Activated CD4-positive, CD25-positive, alpha-beta regulatory T cell treated with anti-CD3 and anti-CD28 coated beads, Interleukin-2, amount 50 U/mL, for 16 hours (primary cell): ENCODE data around the gene SIPA1L3.
"Not testable (repeated sequence)": the region's sequence is repeated elsewhere in the genome, so short reads cannot be mapped to it uniquely, and the experiment has no call there.

Source experiments
- DNase-seq: peaks from one replicate; pipeline ENCODE4 v3.0.0-alpha.2; 2020; ENCODE audit warnings: low read depth, low spot score

Gene SIPA1L3

DNA sequence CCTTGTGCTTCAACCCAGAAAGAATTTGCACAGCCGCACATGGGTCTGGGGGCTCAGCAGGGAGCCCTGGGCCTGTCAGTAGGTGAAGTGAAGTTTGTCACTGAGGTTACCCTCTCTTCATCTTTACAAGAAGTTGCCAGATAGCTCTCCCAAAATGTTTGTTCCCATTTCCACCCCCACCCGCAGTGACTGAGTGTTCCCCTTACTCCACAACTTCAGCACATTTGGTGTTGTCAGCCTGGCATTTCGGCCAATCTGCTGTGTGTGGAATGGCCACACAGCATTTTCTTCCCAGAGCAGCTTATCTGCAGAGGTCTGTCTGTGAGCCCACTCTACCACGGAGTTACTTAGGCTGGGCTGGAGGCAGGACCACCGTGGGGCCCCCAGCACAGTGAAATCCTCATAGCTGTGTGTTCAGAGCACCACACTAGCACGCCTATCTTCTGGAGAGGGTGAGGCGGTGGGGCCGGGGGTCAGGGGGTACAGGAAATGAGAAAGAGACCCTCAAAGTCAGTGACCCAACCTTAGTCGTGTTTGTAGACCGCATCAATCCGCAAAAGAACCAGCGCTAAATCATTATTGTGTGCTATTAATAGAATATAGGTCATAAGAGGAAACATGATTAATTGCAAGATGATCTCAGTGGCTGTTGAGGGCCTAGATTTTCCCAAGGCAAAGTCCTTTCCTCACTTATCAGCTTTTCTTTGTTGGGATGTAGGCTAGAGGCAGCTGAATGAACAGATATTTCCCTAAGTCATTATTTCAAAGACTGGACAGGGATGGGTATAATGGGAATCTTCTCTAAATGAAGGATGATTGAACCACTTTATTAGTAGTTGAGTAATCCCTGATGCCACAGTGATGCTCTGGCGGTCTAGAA, 116.0 kb downstream of the SIPA1L3 start:
- no peak for DNase-seq

DNA sequence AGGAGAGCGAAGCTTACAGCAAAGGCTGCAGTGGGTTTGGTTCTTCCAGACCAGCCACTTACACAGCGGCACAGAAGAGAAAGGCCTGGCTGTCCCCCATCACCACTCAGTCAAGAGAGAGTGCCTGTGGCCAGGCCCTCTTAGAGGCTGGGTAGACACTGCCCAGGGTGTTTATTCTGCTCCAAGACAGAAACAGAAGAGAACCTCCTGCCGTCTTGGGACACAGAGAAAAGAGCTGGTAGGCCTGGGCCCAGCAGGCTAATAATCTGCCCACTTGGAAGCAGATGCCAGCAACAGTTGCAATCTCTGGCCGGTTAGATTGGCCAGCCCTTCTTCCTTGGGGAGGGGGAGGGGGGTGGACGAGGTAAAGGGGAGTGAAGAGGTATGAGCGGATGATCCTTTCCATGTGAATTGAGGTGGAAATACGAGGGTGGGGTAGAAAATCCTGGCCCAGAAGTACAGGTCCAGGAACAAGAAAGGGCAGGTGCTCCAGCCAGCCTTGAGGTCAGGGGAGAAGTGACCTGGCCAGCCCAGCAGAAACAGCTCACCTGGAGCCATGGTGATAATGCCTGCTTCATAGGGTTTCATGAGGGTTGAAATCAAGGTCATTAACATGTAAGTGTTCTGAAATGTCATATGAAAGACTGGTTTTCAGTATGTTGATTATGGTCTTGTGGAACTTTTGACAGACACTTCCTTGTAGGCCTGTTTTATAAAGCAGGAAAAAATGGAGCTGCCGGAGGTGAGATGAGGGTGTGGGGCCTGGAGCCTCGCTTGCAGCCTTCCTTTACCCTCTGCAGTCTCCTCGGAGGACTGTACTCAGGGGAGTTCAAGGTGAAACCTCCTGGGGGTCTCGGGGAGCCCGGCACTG, 116.9 kb downstream of the SIPA1L3 start:
- DNase-seq = no peak

DNA sequence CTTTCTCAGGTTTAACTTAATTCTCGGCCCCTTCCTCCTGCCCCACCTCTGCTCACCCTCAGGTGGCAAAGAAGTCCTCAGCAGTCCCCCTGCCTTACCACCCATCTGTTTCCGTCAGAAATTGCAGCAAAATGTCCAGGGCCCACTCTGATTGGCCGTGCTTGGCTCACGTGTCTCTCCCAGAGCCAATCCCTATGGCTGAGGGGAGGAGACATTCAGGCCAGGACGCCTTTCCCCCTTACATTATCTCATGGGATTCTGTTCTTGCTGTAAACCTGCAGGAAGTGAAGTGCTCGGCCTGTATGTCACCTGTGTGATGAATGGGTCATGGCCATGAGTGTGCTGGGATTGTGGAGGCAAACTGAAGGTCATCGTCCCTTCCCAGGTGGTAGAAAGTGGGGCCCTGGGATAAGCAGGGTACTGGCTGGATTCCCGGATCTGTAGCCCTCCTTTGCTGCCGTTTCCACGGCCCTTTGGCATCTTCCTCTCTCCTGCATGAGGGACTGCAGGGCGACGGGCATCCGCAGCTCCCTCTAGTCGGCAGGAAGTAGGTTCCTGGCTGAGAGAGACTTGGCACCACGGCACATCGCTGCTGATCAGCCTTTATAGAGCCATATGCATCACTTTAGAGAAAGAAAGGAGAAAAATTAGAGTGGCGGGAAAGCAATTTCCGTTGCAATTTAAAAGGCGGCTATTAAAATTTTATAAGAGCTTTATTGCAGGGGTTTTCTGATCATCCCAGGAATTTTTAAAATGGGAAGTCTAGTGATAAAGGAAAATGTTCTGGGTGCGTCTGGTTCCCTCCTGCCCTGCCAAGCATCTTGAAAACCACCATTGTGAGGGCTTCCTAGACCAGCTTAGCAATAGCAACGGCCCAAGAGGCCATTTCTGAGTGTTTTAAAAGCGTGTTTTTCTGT, 118.2 kb downstream of the SIPA1L3 start:
- DNase-seq = no peak

DNA sequence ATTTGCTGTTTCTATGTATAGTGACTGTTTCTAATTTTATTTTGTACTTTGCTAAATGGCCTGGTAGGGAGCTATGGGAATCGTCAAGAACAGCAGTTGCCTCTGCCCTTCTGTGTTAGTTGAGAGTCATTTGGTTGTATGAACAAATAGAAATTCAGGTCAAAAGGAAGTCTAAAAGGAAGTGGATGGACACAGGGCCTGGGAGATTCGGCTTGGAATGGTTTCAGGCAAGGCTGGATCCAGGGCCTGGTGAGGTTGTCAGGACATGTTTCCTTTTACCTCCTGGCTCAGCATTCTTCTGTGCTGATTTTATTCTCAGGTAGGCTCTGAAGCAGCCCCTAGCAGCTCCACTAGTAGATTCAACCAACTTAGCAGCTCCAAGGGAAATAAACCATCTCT, 118.9 kb downstream of the SIPA1L3 start:
- DNase-seq = no peak

DNA sequence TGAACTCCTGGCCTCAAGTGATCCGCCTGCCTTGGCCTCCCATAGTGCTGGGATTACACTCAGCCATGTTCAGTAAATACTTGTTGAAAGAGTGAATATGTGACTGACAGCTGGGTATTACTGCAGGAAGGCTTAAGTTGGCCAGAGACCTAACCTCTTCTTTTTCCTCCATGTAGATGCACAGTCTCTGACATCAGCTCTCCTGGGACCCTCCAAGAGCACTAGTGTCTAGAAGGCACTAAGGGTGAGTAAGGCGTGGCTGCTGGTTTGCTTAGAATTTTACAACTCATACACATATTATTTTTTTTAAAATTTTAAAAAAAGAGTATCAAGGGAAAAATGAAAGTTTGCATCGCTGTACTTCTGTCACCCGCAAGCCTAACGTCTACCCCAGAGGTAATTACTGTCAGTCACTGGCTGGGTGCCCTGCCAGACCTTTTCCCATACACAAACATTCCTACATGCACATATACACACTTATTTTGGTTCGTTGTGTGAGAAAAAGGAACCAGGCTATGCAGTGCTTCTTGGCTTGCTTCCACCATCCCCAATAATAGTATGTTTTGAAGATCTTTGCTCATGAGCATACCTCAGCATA, 122.0 kb downstream of the SIPA1L3 start:
- DNase-seq = no peak

DNA sequence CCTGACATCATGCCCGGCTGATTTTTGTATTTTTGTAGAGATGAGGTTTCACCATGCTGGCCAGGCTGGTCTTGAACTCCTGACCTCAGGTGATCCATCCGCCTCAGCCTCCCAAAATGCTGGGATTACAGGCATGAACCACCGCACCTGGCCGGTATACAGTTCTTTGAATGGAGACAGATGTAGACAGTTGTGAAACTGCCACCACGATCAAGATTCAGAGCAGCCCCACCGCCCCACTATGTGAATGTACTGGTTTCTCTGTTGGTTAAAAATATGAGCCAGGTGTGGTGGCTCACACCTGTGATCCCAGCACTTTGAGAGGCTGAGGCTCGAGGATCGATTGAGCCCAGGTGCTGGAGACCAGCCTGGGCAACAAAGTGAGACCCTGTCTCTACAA, 123.0 kb downstream of the SIPA1L3 start:
- DNase-seq = not testable (repeated sequence)

DNA sequence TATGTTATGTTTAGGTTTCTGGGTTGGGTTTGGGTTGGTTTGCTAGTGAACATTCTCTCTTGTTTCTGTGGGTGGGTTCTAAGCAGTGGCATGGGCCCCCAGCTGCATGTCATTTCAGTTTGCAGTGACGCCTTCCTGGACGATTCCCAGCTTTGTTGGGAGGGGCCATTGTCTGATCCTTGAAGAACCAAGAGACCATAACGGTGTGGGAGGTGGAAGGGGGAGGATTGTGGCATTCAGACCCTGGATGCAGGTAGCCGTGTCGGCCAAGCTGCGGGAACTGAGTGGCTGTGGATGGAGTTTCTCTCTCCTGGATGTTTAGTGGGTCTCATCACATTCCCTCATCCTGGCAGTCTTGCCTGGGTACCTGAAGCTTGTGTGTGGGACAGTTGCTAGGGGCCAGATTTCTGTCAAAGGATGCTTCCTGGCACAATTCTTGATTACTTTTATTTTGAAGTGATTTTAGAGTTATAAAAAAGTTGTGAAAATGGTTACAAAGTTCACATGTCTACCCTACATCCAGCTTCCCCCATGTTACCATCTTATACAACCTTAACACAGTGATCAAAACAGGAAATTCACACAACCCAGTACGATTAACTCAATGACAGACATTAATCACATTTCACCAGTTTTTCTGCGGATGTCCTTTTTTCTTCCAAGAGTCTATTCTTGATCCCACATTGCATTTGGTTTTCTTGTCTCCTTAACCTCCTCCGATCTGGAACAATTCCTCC, 123.8 kb downstream of the SIPA1L3 start:
- no peak for DNase-seq

DNA sequence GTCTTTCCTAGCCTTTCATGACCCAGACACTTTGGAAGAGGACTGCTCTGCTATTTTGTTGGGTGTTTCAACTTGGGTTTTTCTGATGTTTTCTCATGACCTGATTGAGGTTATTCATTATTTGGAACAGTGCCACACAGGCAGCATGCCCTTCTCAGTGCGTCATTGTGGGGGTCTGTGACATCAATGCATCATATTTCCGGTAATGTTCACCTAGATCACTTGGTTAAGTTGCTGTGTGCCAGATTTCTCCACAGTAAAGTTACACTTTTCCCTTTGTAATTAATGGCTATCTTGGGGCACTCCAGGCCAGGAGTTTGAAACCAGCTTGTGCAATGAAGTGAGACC, 124.4 kb downstream of the SIPA1L3 start:
- DNase-seq = no peak

DNA sequence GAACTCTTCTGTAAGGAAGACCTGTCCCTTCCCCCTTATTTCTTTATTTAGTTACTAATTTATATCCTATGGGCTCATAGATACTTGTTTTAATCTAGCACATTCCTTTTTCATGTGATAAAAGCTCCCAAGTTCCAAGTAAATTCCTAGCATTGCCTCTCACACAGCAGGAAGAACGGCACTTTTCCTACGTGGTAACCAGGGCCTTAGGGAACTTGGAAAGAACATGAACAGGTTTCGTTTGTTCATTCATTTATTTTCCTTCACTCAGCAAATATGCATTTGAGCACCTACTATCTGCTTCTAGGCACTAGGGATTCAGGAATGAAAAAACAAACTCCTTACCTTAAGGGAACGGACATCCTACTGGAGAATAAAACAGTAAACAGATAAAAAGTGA, 125.1 kb downstream of the SIPA1L3 start:
- no peak for DNase-seq

DNA sequence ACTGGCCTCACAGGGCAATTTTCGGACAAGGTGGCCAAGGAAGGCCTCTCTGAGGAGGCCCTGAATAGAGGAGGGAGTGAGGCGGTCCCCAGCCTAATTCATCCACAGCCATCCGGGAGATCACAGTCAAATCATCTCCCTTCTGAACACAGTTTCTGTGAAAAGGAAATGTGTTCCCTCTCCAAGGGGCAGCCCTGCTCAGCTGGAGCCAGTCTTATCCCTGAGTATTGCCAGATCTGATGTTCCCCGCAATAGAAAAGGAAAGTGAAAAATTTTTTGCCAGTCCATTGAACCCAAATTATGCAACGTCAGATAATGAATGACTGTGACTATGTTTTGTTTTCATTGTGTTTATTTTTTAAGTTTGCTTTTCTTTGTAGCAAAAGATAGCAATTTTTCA, 125.9 kb downstream of the SIPA1L3 start:
- no peak for DNase-seq

DNA sequence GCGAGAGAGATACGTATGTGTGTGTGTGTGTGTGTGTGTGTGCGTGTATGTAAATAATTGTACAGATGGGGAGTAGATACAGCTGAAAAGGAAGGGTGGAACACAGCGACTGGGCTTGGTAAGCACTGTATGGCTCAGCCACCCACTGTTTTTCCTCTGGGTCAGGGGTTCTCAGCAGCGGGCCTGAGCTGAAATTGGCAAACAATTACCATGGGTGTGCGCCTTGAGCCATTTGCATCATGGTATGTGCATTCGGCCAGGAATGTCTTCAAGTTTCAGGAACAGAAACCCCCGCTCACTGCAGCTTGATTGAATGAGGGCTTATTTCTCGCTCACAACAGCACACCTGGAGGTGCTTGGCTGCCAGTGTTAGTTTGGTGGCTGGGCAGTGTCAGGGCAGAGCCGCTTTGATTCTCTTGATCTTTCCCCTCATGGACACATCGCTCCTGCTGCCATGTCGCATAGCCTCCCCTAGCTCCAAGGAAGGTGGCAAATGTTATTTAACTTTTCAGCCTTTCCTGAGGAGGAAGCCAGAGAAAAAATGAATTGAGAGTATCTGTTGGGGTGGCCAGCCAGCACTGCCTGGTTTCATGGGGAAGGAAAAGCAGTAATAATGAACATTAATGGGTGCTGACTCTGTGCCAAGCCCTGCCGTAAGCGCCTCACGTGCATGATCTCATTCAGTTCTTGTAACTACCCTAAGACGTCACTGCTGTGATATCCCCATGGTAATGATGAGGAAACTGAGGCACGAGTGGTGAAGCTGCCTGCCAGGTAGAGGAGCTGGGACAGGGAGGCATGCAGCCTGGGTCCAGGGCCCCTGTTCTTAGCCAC, 126.9 kb downstream of the SIPA1L3 start:
- no peak for DNase-seq

DNA sequence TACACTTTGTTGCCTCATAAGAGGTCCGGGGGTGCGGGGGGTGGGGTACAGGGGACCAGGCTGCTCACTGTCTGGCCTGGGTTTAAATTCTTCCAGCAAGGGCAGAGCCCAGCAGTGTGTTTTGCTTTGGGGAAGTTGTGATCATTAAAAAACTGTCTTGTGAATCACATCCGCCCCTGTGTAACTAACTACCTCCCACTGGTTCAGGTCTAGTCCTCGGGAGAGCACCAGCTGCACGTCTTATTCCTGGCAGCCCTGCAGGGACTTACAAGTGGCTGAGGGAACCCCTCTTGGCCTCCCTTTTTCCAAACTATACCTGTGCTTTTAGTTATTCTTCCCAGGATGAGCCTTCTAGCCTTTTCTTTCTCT, 127.5 kb downstream of the SIPA1L3 start:
- no peak for DNase-seq

DNA sequence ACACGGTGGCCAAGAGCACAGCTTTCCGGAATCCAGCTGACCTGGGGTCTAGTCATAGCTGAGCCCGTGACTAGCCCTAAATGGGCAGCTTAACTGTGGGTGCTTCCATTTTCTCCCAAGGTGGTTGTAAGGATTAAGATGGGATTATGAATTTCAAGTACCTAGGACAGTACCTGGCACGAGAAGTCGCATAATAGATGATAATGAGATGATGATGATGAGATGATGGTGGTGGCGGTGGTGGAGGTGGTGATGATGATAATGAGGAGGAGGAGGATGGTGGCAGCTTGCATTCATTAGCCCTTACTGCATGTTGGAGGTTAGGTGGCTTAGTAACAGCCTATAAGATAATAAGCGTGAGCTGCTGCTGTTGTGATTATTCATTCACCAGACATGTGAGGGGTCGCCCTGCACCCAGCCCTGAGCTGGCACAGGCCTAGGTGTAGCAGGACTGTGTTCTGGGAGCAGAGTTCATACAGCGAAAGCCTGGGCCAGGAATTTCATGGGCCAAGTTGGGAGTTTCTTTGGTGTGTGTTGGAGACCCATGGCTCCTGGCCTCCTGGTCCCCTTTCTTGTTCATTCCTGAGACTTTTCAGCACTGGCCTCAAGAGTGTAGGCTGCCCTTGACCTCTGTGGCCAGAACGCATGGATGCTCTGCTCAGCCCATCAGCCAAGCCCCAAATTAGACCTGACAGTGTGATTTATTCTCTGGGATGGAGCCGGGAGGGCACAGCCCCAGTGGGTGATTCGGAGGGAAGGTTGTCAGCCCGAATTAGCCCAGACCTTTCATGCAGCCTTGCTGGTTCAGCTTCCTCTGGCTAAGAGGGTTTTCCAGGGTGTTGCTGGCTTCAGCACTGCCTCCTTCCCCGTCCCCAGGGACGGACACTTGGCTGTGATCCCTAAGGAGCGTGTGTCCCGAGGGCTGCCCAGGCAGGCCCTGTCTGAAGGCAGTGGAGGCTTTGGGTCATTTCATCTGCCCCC, 128.8 kb downstream of the SIPA1L3 start:
- no peak for DNase-seq

DNA sequence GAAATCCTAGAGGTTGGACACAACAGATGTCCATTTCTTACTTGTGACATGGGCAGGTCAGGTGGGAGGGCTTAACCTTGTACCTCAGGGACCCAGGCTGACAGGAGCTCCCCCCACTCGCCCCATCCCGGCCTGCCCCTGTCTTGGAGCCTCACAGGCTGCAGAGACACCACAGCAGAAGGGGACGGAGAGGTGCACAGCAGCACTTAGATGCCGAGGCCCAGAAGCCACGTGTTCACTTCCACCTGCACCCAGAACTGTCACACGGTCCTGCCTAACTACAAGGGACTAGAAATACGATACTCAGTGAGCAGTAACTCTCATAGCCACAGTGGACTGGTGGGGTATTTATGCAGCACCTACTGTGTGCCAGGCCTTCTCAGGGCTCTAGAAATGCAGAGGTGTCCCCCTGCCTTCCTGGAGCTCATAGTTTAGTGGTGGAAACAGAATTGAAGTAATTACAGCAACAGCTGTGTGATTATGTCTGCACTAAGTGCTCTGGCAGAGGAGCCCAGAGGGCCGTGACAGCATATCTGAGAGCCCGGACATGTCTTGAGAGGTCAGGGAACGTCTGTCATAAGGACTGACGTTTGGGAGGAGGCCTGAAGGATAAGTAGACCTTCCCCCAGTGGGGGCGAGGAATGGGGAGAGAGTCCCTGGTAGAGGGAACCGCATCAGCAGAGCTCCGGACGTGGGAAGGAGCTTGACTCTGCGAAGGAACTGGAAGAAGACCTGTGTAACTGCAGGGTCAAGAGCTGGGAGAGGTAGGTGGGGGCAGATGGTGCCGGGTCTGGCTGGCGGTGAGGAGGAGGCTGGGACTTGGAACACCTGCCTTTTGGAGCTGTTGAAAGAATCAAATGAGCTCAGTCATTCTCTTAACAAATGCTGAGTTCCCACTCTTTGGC, 130.0 kb downstream of the SIPA1L3 start:
- DNase-seq = no peak

DNA sequence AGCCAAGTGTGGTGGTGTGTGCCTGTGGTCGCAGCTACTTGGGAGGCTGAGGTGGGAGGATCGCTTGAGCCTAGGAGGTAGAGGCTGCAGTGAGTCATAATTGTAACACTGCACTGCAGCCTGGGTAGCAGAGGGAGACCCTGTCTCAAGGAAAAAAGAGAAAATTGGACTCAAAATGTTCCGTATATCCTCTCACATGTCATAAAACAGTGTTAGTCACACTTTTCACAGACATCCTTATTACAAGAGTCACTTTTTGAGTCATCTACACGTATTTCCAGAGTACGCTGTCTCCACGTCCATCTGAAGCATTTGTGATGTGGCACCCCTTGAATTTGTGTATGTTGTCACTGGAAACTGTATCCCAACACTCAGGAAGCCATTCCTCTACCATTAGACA, 133.0 kb downstream of the SIPA1L3 start:
- DNase-seq = no peak

DNA sequence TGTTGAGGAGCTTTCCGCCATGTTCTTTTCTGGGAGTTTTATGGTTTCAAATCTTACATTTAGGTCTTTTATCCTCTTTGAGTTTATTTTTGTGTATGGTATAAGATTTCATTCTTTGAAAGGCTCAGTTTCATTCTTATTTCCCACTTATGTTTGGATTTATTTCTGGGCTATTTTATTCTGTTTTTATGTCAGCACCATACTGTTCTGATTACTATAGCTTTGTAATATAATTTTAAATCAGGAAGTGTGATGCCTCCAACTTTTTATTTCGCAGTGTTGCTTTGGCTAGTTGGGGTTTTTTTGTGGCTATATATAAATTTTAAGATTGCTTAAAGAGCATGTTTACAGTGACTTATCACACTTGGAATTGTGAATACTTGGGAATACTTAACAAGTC, 135.1 kb downstream of the SIPA1L3 start:
- DNase-seq = no peak

DNA sequence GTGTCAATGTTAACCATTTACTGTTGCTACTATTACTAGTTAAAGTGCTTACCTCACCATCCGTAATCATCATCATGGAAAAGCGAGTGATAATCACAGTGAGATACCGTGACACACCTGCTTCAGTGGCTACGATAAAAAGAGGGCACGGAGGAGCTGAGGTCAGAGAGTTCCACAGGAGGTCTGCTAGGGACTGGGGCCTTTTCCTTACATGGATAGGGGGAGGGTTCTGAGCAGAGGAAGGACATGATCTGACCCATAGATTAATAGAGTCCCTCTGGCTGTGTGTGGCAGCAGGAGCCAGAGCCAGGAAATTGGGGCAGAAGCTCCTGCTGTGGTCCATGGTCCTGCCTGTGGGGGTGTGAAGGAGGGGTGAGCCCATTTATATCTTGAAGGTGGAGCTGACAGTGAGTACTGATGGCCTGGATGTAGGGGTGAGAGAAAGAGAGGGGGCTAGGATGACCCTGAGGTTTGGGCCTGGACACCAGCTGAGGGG, 136.7 kb downstream of the SIPA1L3 start:
- no peak for DNase-seq
